Measurements from ENCODE around the gene CFAP45. TPM values are rescaled to one million over a fixed set of nuclear protein-coding genes. Genes with fewer than 3 reads are reported as not detected.

Gene CFAP45
- total and polyA plus RNA-seq, 2 of the 8 experiments (the other 6 are each of a cell fraction or from before 2014, with no cell fraction given), result 0.05 TPM; not detected in 1

DNA sequence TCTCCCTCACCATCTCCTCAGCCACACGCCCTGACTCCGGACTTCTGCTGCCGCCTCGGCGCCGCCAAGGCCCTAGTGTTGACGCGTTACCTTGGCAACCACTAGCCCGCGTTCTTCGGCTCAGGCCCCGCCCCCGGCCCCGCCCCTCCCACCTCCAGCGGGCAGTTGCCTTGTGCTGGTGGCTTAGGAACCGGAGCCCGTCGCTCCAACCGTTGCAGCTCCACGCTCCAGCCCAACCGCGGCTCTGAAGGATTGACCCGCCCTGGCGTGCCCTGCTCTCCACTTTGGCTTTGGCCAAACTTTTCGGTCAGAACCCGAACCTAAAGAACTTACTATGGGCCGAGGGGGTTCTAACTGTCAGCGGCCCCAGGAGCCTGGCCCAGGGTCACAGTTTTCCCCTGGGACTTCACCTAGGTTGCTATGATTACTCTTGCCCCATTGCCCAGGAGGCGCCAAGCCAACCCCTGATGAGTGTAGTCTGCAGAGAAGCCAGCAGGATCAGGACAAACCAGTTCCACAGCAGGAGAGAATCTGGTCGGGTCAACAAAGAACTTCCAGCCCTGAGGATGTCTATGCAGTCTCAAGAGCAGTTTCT, at the start of gene CFAP45 (continued):
- TF ChIP-seq JUN (IDR thresholded peaks at IDR 0.05; ENCODE audit: low read depth, low read length) (no peak), KDM1A (IDR thresholded peaks at IDR 0.05; ENCODE audit: borderline replicate concordance, low read length) (no peak), BACH1 (IDR thresholded peaks at IDR 0.05; ENCODE audit: low read length) (no peak)
- TF ChIP-seq, protein P1, sequence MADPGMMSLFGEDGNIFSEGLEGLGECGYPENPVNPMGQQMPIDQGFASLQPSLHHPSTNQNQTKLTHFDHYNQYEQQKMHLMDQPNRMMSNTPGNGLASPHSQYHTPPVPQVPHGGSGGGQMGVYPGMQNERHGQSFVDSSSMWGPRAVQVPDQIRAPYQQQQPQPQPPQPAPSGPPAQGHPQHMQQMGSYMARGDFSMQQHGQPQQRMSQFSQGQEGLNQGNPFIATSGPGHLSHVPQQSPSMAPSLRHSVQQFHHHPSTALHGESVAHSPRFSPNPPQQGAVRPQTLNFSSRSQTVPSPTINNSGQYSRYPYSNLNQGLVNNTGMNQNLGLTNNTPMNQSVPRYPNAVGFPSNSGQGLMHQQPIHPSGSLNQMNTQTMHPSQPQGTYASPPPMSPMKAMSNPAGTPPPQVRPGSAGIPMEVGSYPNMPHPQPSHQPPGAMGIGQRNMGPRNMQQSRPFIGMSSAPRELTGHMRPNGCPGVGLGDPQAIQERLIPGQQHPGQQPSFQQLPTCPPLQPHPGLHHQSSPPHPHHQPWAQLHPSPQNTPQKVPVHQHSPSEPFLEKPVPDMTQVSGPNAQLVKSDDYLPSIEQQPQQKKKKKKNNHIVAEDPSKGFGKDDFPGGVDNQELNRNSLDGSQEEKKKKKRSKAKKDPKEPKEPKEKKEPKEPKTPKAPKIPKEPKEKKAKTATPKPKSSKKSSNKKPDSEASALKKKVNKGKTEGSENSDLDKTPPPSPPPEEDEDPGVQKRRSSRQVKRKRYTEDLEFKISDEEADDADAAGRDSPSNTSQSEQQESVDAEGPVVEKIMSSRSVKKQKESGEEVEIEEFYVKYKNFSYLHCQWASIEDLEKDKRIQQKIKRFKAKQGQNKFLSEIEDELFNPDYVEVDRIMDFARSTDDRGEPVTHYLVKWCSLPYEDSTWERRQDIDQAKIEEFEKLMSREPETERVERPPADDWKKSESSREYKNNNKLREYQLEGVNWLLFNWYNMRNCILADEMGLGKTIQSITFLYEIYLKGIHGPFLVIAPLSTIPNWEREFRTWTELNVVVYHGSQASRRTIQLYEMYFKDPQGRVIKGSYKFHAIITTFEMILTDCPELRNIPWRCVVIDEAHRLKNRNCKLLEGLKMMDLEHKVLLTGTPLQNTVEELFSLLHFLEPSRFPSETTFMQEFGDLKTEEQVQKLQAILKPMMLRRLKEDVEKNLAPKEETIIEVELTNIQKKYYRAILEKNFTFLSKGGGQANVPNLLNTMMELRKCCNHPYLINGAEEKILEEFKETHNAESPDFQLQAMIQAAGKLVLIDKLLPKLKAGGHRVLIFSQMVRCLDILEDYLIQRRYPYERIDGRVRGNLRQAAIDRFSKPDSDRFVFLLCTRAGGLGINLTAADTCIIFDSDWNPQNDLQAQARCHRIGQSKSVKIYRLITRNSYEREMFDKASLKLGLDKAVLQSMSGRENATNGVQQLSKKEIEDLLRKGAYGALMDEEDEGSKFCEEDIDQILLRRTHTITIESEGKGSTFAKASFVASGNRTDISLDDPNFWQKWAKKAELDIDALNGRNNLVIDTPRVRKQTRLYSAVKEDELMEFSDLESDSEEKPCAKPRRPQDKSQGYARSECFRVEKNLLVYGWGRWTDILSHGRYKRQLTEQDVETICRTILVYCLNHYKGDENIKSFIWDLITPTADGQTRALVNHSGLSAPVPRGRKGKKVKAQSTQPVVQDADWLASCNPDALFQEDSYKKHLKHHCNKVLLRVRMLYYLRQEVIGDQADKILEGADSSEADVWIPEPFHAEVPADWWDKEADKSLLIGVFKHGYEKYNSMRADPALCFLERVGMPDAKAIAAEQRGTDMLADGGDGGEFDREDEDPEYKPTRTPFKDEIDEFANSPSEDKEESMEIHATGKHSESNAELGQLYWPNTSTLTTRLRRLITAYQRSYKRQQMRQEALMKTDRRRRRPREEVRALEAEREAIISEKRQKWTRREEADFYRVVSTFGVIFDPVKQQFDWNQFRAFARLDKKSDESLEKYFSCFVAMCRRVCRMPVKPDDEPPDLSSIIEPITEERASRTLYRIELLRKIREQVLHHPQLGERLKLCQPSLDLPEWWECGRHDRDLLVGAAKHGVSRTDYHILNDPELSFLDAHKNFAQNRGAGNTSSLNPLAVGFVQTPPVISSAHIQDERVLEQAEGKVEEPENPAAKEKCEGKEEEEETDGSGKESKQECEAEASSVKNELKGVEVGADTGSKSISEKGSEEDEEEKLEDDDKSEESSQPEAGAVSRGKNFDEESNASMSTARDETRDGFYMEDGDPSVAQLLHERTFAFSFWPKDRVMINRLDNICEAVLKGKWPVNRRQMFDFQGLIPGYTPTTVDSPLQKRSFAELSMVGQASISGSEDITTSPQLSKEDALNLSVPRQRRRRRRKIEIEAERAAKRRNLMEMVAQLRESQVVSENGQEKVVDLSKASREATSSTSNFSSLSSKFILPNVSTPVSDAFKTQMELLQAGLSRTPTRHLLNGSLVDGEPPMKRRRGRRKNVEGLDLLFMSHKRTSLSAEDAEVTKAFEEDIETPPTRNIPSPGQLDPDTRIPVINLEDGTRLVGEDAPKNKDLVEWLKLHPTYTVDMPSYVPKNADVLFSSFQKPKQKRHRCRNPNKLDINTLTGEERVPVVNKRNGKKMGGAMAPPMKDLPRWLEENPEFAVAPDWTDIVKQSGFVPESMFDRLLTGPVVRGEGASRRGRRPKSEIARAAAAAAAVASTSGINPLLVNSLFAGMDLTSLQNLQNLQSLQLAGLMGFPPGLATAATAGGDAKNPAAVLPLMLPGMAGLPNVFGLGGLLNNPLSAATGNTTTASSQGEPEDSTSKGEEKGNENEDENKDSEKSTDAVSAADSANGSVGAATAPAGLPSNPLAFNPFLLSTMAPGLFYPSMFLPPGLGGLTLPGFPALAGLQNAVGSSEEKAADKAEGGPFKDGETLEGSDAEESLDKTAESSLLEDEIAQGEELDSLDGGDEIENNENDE (IDR thresholded peaks at IDR 0.05; ENCODE audit: insufficient replicate concordance, low read length), result no peak
- TF ChIP-seq, protein P2, sequence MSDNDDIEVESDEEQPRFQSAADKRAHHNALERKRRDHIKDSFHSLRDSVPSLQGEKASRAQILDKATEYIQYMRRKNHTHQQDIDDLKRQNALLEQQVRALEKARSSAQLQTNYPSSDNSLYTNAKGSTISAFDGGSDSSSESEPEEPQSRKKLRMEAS (IDR thresholded peaks at IDR 0.05), result peak; percentile 51; the same call in 1 of the 2 replicates

Data from H1 (cell line).